Upper lobe of left lung (tissue), 6 donors: ENCODE data around the gene DNAJC10. TPM values are rescaled to one million over a fixed set of nuclear protein-coding genes. Genes with fewer than 3 reads are reported as not detected.

Source experiments
- ATAC-seq, 2 donors: fragments of 200-7000 bp; cut with Tn5 transposase; one replicate each; pipeline ENCODE4 v1.9.1; 2022; ENCODE audit warnings: mild to moderate bottlenecking in 2 of 2, moderate library complexity in 2 of 2; ENCODE audit not compliant: low FRiP score in 2 of 2
- DNase-seq, 2 donors: peaks; one replicate each; pipeline ENCODE4 v3.0.0-alpha.2; 2019 to 2020
- H3K27ac ChIP-seq, 4 donors: fragments of 200-600 bp; sonication (generic); one replicate each; pipeline ENCODE4 v1.5.1; 2016 to 2019
- H3K27me3 ChIP-seq, 4 donors: fragments of 200-600 bp; sonication (generic); one replicate each; pipeline ENCODE4 v1.5.1; 2017 to 2019
- H3K36me3 ChIP-seq, 4 donors: fragments of 200-600 bp; sonication (generic); one replicate each; pipeline ENCODE4 v1.5.1; 2016 to 2019
- H3K4me1 ChIP-seq, 4 donors: fragments of 200-600 bp; sonication (generic); one replicate each; pipeline ENCODE4 v1.5.1; 2018 to 2019
- H3K4me3 ChIP-seq, 4 donors: fragments of 200-600 bp; sonication (generic); one replicate each; pipeline ENCODE4 v1.5.1; 2017 to 2019; ENCODE audit warnings: mild to moderate bottlenecking in 2 of 4, moderate library complexity in 1 of 4
- H3K9me3 ChIP-seq, 4 donors: fragments of 200-600 bp; sonication (generic); one replicate each; pipeline ENCODE4 v1.5.1; 2018 to 2019
- CTCF ChIP-seq, 6 experiments: fragments of 450-650 bp in 4 of 6; fragments of 200-600 bp in 2 of 6; sonication (generic) in 2 of 6; IDR thresholded peaks; one replicate each; pipeline ENCODE4 v1.5.1; 2016 to 2019; ENCODE audit warnings: antibody characterized with exemption in 6 of 6
- EP300 ChIP-seq, 4 donors: sonication (generic); formaldehyde crosslinking; IDR thresholded peaks; one replicate each; pipeline ENCODE4 v1.5.1; 2017; ENCODE audit warnings: antibody characterized with exemption in 4 of 4, control low read depth in 2 of 4
- POLR2A ChIP-seq, 4 donors: fragments of 450-650 bp; IDR thresholded peaks; one replicate each; pipeline ENCODE4 v1.5.1; 2016 to 2017; ENCODE audit warnings: antibody characterized with exemption in 4 of 4, mild to moderate bottlenecking in 2 of 4
- POLR2AphosphoS5 ChIP-seq, 2 donors: sonication (generic); formaldehyde crosslinking; IDR thresholded peaks; one replicate each; pipeline ENCODE4 v1.5.1; 2017; ENCODE audit warnings: antibody characterized with exemption in 2 of 2
- WGBS, 2 donors: methylation state at CpG; one replicate each; pipeline ENCODE4 v1.1.5; 2017 to 2018; 5-methylcytosine and 5-hydroxymethylcytosine counted together
- total RNA-seq, 6 donors: library from RNA; depleted of rRNA in 4 of 6; stranded (reverse); fragments of >200 nt in 4 of 6; gene quantifications; one replicate each; pipeline versions ENCODE4 v1.1.0 to v1.2.1, GENCODE V29; 2016 to 2021
- donor health status: DM: no; HTN: no; CAD: no; lungs with moderate emphysema.
- donor health status: DM: no; HTN: yes; CAD: no; lungs with severe emphysema.

DNAJC10 gene
- total RNA-seq, 6 donors from 2014 or later: 13.7 to 94.6 (median 57.9) TPM

- no peaks in the 10 kb centered on the region for H3K27me3 ChIP-seq
- H3K9me3 ChIP-seq: no peaks in the 10 kb centered on the region
- peak overlapping the region in 1 of 4 donors; percentile 39 for H3K27ac ChIP-seq
- ATAC-seq: peak in 1 of 2 donors; percentile 9
- no peaks in the 10 kb centered on the region for H3K36me3 ChIP-seq
- H3K4me1 ChIP-seq: peaks cover 8 to 29% (median 21%) of the 10 kb centered on the region in 4 donors
- DNase-seq: no peak
- no peak overlapping the region for H3K4me3 ChIP-seq
- TF ChIP-seq EP300 (IDR thresholded peaks at IDR 0.05): no peak
- TF ChIP-seq POLR2AphosphoS5 (IDR thresholded peaks at IDR 0.05): no peak
- no peak for TF ChIP-seq POLR2A (IDR thresholded peaks at IDR 0.05)
- no peak for TF ChIP-seq CTCF (IDR thresholded peaks at IDR 0.05)
Measured at GRCh38 chr2:182713601-182714000, 2.5 kb upstream of the DNAJC10 start.

GRCh38 chr2:182715121-182715891 lies 751 bp upstream of the DNAJC10 start:
- H3K36me3 ChIP-seq: peaks cover 0 to 5% (median 0%) of the 10 kb centered on the region in 4 donors
- peak; percentile 36 to 62 for ATAC-seq
- no peaks in the 10 kb centered on the region for H3K9me3 ChIP-seq
- WGBS, 2 donors: 2 to 3% methylated on average over 9 of the region's 9 CpGs
- no peak for DNase-seq
- H3K27ac ChIP-seq: peak overlapping the region; percentile 81 to 90 (median 86)
- peaks cover 8 to 29% (median 21%) of the 10 kb centered on the region in 4 donors for H3K4me1 ChIP-seq
- peak overlapping the region; percentile 75 to 99 (median 84) for H3K4me3 ChIP-seq
- H3K27me3 ChIP-seq: no peaks in the 10 kb centered on the region
- TF ChIP-seq POLR2AphosphoS5 (IDR thresholded peaks at IDR 0.05) (no peak), CTCF (IDR thresholded peaks at IDR 0.05) (peak in 1 of 6 experiments; percentile 6)

- Histone ChIP-seq H3K36me3 (peaks cover 0 to 18% (median 1%) of the 10 kb centered on the region in 4 donors), H3K4me3 (peak overlapping the region; percentile 75 to 99 (median 84)), H3K27me3 (no peaks in the 10 kb centered on the region), H3K27ac (peak overlapping the region; percentile 81 to 90 (median 86)), H3K4me1 (peaks cover 8 to 29% (median 21%) of the 10 kb centered on the region in 4 donors), H3K9me3 (no peaks in the 10 kb centered on the region)
- peak; percentile 3 to 28 for ATAC-seq
- peak; percentile 34 to 46 for DNase-seq
- WGBS, 2 donors: 0 to 3% methylated on average over 12 of the region's 12 CpGs
- TF ChIP-seq EP300 (IDR thresholded peaks at IDR 0.05) (no peak), POLR2A (IDR thresholded peaks at IDR 0.05) (no peak), POLR2AphosphoS5 (IDR thresholded peaks at IDR 0.05) (no peak), CTCF (IDR thresholded peaks at IDR 0.05) (no peak)
Measured at GRCh38 chr2:182716650-182716979, 558 bp downstream of the DNAJC10 start.

GRCh38 chr2:182717416-182717815 lies 1.4 kb downstream of the DNAJC10 start:
- DNase-seq (no peak), ATAC-seq (no peak)
- no peak for TF ChIP-seq EP300 (IDR thresholded peaks at IDR 0.05)
- TF ChIP-seq POLR2AphosphoS5 (IDR thresholded peaks at IDR 0.05): no peak
- no peak for TF ChIP-seq CTCF (IDR thresholded peaks at IDR 0.05)
- TF ChIP-seq POLR2A (IDR thresholded peaks at IDR 0.05): no peak
- Histone ChIP-seq H3K4me1 (peaks cover 8 to 29% (median 21%) of the 10 kb centered on the region in 4 donors), H3K9me3 (no peaks in the 10 kb centered on the region), H3K4me3 (peak overlapping the region in 2 of 4 donors; percentile 75 to 92), H3K27me3 (no peaks in the 10 kb centered on the region), H3K36me3 (peaks cover 0 to 24% (median 2%) of the 10 kb centered on the region in 4 donors), H3K27ac (peak overlapping the region in 1 of 4 donors; percentile 40)
- WGBS, 2 donors: 40 to 44% methylated on average over 2 of the region's 2 CpGs

- ATAC-seq (no peak), DNase-seq (no peak)
- Histone ChIP-seq H3K4me1 (peaks cover 8 to 29% (median 21%) of the 10 kb centered on the region in 4 donors), H3K4me3 (no peak overlapping the region), H3K27me3 (no peaks in the 10 kb centered on the region), H3K9me3 (no peaks in the 10 kb centered on the region), H3K36me3 (peaks cover 0 to 28% (median 3%) of the 10 kb centered on the region in 4 donors), H3K27ac (no peak overlapping the region)
- no peak for TF ChIP-seq CTCF (IDR thresholded peaks at IDR 0.05)
Measured at GRCh38 chr2:182717816-182718215, 1.8 kb downstream of the DNAJC10 start.
